ENCODE data around the gene COX6A2. TPM values are rescaled to one million over a fixed set of nuclear protein-coding genes. Genes with fewer than 3 reads are reported as not detected.

The COX6A2 gene
- total RNA-seq = not detected in 2 replicates

DNA sequence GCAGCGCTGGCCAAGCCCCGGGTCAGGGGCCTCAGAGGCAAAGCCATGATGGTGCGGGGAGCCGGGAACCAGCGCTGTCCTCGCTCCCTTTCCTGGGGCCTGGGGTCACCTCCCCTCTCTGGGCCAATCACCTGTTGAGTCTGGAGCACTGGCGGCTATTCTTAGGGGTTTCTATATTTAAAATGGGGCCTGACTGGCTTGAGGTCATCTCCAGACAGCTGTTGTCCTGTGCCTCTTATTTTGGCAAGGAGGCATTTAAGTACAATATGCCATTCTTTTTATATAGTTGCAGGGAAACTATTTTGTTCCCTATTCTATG is at the start of gene COX6A2:
COX6A2 (minus strand) TSS at position 82 of the 319 bp plus-strand sequence; CDS start at position 47, 35 bp downstream.

DNA sequence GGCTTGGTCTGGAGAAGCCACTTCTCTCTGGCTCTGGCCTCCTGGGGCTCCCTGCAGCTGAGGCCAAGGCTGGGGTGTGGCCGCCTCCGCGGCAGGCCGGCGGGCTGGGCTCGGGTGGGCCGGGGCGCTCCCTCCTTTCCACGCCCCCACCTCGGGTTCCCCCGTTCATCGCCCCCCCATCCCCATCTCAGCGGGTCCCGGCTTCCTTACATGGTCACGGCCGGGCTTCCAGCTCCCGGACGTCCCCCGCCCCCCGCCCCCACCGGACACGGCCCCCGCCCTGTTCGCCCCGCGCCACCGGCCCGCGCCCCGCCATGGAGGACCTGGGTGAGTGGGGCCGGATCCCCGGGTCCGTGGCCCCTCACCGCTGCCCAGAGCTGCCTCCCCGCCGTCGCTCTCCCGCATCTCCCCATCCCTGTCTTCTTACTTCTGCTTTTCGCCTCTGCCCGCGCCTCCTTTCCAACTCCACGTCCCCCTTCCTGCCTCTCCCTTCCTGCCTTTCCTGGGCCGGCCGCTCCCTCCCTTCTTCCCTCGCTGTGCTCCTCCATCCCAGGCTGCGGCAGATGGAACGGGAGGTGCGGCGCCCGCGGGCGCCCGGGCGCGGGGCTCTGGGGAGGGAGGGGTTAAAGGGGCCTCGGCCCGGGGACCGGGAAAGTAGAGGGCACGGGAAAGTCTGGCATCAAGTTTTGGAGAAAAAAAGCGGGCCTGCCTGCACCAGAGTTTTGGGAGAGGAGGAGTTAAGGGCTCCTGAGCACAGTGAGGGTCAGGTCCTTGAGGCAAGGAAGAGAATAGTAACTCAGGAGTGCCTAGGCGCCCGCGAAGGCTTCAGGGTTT is 43.9 kb upstream of the COX6A2 start, which contains the start of gene TGFB1I1:
TGFB1I1 (plus strand) TSS at position 278 of the 834 bp plus-strand sequence; CDS start at position 315, 37 bp downstream.

DNA sequence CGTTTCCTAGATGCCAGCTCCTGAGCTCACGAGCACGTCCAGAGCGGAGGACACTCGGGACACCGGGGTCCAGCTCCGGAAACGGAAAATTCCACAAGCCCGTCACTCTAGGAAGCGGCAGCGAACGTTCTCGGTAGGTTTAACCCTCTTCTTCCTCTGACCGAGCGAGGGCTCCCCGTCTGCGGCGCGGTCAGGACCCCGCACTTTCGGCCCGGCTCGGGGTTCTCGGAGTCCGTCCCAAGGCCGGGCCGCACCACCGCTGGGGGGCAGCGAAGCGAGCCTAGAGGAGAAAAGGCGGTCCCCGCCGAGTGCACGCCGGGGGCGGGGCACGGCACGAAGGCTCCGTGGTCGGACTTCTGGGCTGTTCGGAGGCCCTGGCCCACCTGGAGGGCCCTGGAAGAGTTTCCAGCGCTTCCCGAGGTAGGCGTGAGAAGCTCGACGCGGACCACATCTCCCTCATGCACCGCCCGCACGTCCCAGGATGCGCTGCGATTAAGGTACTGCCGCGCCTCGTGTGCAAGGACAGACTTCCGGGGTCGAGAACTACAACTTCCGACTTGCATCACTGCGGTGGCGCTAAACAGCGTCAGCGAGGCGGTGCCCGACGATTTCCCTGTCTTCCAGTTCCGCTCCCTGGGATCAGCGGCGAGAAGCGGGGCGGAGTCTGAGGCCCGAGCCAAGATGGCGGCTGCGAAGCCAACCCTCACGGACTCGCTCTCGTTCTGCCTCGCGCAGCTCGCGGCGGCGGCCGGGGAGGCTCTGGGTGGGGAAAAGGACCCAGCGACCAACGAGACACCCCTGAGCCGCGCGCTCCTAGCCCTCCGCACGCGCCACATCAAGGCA is 30.9 kb upstream of the COX6A2 start, which contains the start of gene ARMC5:
ARMC5 (plus strand) TSS at position 658 of the 843 bp plus-strand sequence; CDS start at position 682, 24 bp downstream.

DNA sequence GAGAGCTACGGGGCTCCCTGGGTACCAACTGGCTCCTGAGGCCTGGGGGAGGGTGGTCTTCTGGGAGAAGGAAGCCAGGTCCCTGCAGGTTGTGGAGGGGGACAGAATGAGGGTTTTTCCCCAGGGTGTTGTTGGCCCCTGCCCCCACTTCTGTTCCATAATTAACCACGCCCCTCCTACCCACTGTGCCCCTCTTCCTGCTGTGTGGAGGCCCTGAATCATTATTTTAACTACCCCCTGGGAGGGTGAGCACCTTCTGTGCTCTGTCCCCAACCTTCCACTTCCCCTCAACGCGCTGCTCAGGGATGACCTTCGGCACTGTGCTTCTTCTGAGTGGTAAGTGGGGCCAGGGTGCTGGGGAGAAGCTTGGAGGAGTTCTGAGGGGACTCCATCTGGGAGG is 35.1 kb downstream of the COX6A2 start, which contains the start of gene ITGAD:
ITGAD (plus strand) TSS at position 280 of the 400 bp plus-strand sequence; CDS start at position 306, 26 bp downstream.

Other genes with a start within 250 kb of the COX6A2 start
- gene FUS, start 248.2 kb downstream of the COX6A2 start, total RNA-seq = 27.4 and 29.6 TPM in 2 replicates
- 42.4 and 48.0 TPM in 2 replicates for gene PYCARD, start 225.6 kb downstream of the COX6A2 start, total RNA-seq
- gene TRIM72, start 214.2 kb downstream of the COX6A2 start, total RNA-seq = not detected in 2 replicates
- gene PYDC1, start 211.2 kb downstream of the COX6A2 start, total RNA-seq = not detected in 2 replicates
- gene ITGAM, start 168.4 kb downstream of the COX6A2 start, total RNA-seq = not detected in 2 replicates
- 0.12 TPM in 1 of 2 replicates, not detected in the other for gene ITGAX, start 73.2 kb downstream of the COX6A2 start, total RNA-seq
- not detected in 2 replicates for gene ITGAD, start 35.0 kb downstream of the COX6A2 start, total RNA-seq
- 5.7 and 7.2 TPM in 2 replicates for gene ZNF843, start 14.4 kb upstream of the COX6A2 start, total RNA-seq
- gene ARMC5, start 31.1 kb upstream of the COX6A2 start, total RNA-seq = 10.3 and 12.0 TPM in 2 replicates
- 37.6 and 44.1 TPM in 2 replicates for gene TGFB1I1, start 43.8 kb upstream of the COX6A2 start, total RNA-seq
- gene SLC5A2, start 54.8 kb upstream of the COX6A2 start, total RNA-seq = not detected in 2 replicates
- gene RUSF1, start 80.0 kb upstream of the COX6A2 start, total RNA-seq = 51.3 and 63.2 TPM in 2 replicates
- gene AHSP, start 99.5 kb upstream of the COX6A2 start, total RNA-seq = not detected in 2 replicates

Data from cardiac ventricle fibroblast (primary cell).